Neural cell (in vitro differentiated cells): ENCODE measurements around the gene C1orf198.

Source experiments
- EP300 ChIP-seq: fragments of 450-650 bp; conservative IDR thresholded peaks from 2 replicates; pipeline ENCODE4 v1.6.1; 2014; ENCODE audit warnings: antibody characterized with exemption, mild to moderate bottlenecking, moderate library complexity; ENCODE audit not compliant: poor library complexity, severe bottlenecking
- EZH2 ChIP-seq: fragments of 200-600, 300-800 bp; shearing (Covaris generic), sonication (generic); IDR thresholded peaks from 2 replicates; pipeline ENCODE4 v1.6.1; 2014; ENCODE audit warnings: antibody characterized with exemption, low read length, borderline replicate concordance, mild to moderate bottlenecking; ENCODE audit not compliant: insufficient read depth, poor library complexity, severe bottlenecking
- MXI1 ChIP-seq: fragments of 450-650 bp; conservative IDR thresholded peaks from 2 replicates; pipeline ENCODE4 v1.6.1; 2014; ENCODE audit warnings: antibody characterized with exemption, mild to moderate bottlenecking; ENCODE audit not compliant: poor library complexity, severe bottlenecking
- POLR2AphosphoS5 ChIP-seq: IDR thresholded peaks from 2 replicates; pipeline ENCODE4 v1.6.1; 2012
- RAD21 ChIP-seq: fragments of 450-650 bp; conservative IDR thresholded peaks from 2 replicates; pipeline ENCODE4 v1.6.1; 2014; ENCODE audit warnings: antibody characterized with exemption, mild to moderate bottlenecking, moderate library complexity
- TAF1 ChIP-seq: IDR thresholded peaks from 2 replicates; pipeline ENCODE4 v1.6.1; 2012; ENCODE audit warnings: low read depth
- TF ChIP-seq, protein P1 (sequence below): fragments of 450-650 bp; IDR thresholded peaks from 2 replicates; pipeline ENCODE4 v1.5.1; 2014; ENCODE audit warnings: antibody characterized with exemption, mild to moderate bottlenecking, moderate library complexity; ENCODE audit not compliant: poor library complexity, severe bottlenecking

DNA sequence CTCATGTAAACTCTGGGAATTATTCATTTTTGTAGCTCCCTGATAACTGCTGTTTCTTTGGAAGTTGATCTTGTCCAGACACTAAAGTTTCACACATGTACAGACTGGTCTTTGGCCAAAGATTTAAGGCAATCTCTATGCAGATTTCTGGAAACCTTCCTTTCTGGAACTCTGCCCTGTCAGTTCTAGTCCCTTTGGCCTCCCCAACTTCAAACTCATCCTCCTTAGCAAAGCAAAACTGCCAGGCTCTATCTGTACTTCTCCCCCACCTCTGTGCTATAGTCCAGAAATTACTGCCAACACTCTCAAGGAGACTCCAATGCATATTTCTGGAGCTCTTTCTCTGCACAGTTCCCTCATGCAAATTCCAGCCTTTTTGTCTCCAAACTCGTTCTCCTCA is 36.5 kb downstream of the C1orf198 start:
- TF ChIP-seq, protein P1, sequence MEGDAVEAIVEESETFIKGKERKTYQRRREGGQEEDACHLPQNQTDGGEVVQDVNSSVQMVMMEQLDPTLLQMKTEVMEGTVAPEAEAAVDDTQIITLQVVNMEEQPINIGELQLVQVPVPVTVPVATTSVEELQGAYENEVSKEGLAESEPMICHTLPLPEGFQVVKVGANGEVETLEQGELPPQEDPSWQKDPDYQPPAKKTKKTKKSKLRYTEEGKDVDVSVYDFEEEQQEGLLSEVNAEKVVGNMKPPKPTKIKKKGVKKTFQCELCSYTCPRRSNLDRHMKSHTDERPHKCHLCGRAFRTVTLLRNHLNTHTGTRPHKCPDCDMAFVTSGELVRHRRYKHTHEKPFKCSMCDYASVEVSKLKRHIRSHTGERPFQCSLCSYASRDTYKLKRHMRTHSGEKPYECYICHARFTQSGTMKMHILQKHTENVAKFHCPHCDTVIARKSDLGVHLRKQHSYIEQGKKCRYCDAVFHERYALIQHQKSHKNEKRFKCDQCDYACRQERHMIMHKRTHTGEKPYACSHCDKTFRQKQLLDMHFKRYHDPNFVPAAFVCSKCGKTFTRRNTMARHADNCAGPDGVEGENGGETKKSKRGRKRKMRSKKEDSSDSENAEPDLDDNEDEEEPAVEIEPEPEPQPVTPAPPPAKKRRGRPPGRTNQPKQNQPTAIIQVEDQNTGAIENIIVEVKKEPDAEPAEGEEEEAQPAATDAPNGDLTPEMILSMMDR, result no peak
- TF ChIP-seq RAD21 (no peak), EZH2 (no peak), TAF1 (no peak), MXI1 (no peak), EP300 (no peak), POLR2AphosphoS5 (no peak)
